ENCODE results near the gene MTIF3.

MTIF3 gene

DNA sequence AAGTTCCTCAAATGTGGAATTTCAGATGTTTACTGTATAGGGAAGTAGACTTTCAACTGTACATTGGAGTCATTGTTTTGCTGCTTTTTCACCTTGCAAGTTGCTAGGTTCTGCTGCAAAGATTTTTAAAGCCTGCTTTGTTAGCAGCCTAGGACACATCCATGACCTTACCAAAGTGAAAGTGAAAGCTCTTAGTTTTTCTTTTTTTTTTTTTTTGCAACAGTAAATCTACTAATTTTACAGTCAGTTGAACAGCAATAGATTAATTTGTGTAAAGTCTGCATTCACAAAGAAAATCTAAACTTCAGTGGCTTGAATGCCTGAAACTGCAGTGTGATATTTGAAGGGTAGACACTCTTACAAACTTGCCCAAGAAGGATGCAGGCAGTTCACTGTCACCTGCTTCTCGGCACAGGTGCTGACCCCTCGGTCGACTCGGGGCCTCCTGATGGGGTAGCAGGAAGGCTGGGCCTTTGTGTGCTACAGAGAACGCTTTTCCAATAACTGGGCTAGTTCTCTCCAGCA, 5.0 kb upstream of the MTIF3 start:
- H3K4me3 ChIP-seq (ENCODE audit: low read length) = no peak overlapping the region
- TF ChIP-seq CTCF (conservative IDR thresholded peaks at IDR 0.05; ENCODE audit: low read depth, low read length) = no peak
- no peak for DNase-seq (ENCODE audit: low read depth)

- peak overlapping the region; percentile 93 for H3K4me3 ChIP-seq (ENCODE audit: low read length)
- peak; percentile 25 for DNase-seq (ENCODE audit: low read depth)
- TF ChIP-seq CTCF (conservative IDR thresholded peaks at IDR 0.05; ENCODE audit: low read depth, low read length) = peak; percentile 5
Measured at GRCh38 chr13:27450921-27451471, 632 bp upstream of the MTIF3 start.

GRCh38 chr13:27449081-27449603, 1.2 kb downstream of the MTIF3 start:
- DNase-seq (ENCODE audit: low read depth) = no peak
- no peak for TF ChIP-seq CTCF (conservative IDR thresholded peaks at IDR 0.05; ENCODE audit: low read depth, low read length)
- peak overlapping the region; percentile 93 for H3K4me3 ChIP-seq (ENCODE audit: low read length)

DNA sequence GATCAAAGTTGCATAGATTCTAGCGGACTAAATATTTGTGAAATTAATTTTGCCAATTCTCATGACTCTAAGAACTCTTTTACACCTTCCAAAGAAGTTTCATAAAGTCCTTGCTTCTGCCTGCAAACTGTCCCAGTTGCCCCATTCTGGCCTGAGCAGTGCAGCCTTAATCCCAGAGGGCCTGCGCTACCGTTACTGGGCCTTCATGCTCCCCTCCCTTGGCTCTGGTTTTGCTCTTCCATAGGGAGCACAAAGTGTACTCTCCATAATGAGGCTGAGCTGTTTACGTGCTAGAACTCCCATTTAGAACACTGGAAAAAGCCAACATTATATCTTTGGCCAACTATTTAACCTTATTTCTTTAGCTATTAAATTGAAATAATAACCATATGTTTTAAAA, 2.1 kb downstream of the MTIF3 start:
- H3K4me3 ChIP-seq (ENCODE audit: low read length) = no peak overlapping the region
- DNase-seq (ENCODE audit: low read depth) = no peak
- no peak for TF ChIP-seq CTCF (conservative IDR thresholded peaks at IDR 0.05; ENCODE audit: low read depth, low read length)

GRCh38 chr13:27446986-27447583, 3.3 kb downstream of the MTIF3 start:
- no peak for TF ChIP-seq CTCF (conservative IDR thresholded peaks at IDR 0.05; ENCODE audit: low read depth, low read length)
- no peak overlapping the region for H3K4me3 ChIP-seq (ENCODE audit: low read length)
- DNase-seq (ENCODE audit: low read depth) = no peak

DNA sequence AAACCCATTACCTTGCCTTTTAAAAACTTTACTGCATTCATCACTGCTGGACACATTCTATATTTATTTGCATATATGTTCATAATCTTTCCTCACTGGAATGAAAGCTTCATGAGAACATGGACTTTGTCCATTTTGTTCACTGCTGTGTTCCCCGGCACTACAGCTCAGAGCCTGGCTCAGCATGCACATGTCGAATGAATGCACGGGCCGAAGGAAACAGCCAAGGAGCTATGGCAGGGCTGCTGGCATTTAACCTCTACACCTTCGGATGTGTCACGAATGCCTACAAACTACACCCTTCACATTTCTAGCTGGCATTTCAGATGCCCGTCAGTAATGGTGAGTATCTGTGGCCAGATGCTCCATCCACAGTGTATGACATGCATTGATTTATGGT, 7.6 kb downstream of the MTIF3 start:
- DNase-seq (ENCODE audit: low read depth) = no peak
- TF ChIP-seq CTCF (conservative IDR thresholded peaks at IDR 0.05; ENCODE audit: low read depth, low read length) = no peak
- H3K4me3 ChIP-seq (ENCODE audit: low read length) = no peak overlapping the region

Measured in retinal pigment epithelial cell (primary cell).